ENCODE results near the gene CYB5R3. TPM values are rescaled to one million over a fixed set of nuclear protein-coding genes. Genes with fewer than 3 reads are reported as not detected.

The CYB5R3 gene
- polyA plus RNA-seq, 2 of the 4 experiments (the other 2 are of a cell fraction): 30.8 to 51.8 TPM

DNA sequence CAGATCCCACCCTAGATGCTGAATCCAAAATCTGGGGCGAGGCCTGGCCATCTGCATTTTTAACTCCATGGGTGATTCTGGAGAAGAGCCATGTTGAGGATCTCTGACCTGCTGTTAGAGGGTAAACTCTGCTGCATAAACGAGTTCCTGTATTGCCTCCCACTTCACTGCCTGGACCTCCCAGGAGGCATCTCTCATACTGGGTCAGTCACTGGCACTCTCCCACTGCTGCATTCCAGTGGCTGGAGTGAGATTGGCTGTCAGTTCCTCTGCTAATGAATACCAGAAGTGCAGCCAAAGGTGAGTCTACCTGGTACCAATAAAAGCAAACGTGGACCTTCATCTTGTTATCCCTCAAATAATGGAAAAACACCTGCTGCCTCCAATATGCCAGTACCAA, 44.8 kb downstream of the CYB5R3 start:
- POLR2A ChIA-PET: no interaction called here
- 78% methylated on average over 3 of the region's 3 CpGs for WGBS (ENCODE audit: missing lambda C conversion rate)

DNA sequence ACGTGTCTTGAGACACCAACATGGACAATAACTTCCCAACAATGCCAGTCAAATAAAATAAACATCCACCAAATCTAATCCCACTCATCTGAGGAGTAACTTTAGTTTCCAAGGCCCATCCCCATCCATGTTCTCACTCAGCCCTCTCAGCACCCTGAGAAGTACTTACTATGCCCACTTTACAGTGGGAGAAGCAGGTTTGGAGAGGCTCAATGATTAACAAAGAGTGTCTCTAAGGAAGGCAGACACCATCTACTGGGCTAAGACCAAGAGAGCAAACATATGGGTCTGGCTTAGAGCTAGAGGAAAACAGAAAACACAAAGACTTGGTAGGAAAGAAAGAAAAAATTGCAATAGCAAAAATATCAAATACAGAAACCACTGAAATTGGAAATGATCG, 45.8 kb downstream of the CYB5R3 start:
- ChIA-PET CTCF (interaction anchor here (0.6 kb wide), 1 partner anchor 9 kb away, joined by 3 read pairs; no protein-coding TSS in a partner anchor), POLR2A (no interaction called here)
- WGBS (ENCODE audit: missing lambda C conversion rate): 98% methylated on average over 2 of the region's 2 CpGs
- no peaks in the 10 kb centered on the region for H3K9me3 ChIP-seq
- ATAC-seq: no peak
- H3K4me2 ChIP-seq: no peak overlapping the region
- no peak overlapping the region for H3K4me3 ChIP-seq
- TF ChIP-seq, protein P1, sequence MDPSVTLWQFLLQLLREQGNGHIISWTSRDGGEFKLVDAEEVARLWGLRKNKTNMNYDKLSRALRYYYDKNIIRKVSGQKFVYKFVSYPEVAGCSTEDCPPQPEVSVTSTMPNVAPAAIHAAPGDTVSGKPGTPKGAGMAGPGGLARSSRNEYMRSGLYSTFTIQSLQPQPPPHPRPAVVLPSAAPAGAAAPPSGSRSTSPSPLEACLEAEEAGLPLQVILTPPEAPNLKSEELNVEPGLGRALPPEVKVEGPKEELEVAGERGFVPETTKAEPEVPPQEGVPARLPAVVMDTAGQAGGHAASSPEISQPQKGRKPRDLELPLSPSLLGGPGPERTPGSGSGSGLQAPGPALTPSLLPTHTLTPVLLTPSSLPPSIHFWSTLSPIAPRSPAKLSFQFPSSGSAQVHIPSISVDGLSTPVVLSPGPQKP (IDR thresholded peaks at IDR 0.05; ENCODE audit: low read depth, low read length): no peak
- no peak for TF ChIP-seq GATA3 (IDR thresholded peaks at IDR 0.05; ENCODE audit: borderline replicate concordance)
- TF ChIP-seq CEBPB (IDR thresholded peaks at IDR 0.05): no peak
- no peak for TF ChIP-seq RCOR1 (IDR thresholded peaks at IDR 0.05; ENCODE audit: low read depth, low read length)
- H3K4me1 ChIP-seq: peaks cover 1% of the 10 kb centered on the region; the same call in 1 of the 3 replicates
- H3K27ac ChIP-seq: no peak overlapping the region
- no peak for FAIRE-seq
- no peak for DNase-seq (ENCODE audit: low read depth in 1 of 2, low spot score in 1 of 2)

More for the DNA sequence above, 44.8 kb downstream of the CYB5R3 start:
- no peak for DNase-seq (ENCODE audit: low read depth in 1 of 2, low spot score in 1 of 2)
- ATAC-seq: no peak
- H3K27ac ChIP-seq: no peak overlapping the region
- H3K4me1 ChIP-seq: peaks cover 11% of the 10 kb centered on the region
- H3K9me3 ChIP-seq: no peaks in the 10 kb centered on the region
- FAIRE-seq: no peak
- TF ChIP-seq, protein P2, sequence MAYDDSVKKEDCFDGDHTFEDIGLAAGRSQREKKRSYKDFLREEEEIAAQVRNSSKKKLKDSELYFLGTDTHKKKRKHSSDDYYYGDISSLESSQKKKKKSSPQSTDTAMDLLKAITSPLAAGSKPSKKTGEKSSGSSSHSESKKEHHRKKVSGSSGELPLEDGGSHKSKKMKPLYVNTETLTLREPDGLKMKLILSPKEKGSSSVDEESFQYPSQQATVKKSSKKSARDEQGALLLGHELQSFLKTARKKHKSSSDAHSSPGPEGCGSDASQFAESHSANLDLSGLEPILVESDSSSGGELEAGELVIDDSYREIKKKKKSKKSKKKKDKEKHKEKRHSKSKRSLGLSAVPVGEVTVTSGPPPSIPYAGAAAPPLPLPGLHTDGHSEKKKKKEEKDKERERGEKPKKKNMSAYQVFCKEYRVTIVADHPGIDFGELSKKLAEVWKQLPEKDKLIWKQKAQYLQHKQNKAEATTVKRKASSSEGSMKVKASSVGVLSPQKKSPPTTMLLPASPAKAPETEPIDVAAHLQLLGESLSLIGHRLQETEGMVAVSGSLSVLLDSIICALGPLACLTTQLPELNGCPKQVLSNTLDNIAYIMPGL (CRISPR knock-in tag; IDR thresholded peaks at IDR 0.05; ENCODE audit: borderline replicate concordance): no peak
- TF ChIP-seq TFCP2L1 (CRISPR knock-in tag; IDR thresholded peaks at IDR 0.05): no peak
- TF ChIP-seq FOSB (CRISPR knock-in tag; IDR thresholded peaks at IDR 0.05): no peak
- no peak overlapping the region for H3K4me3 ChIP-seq
- H3K4me2 ChIP-seq: no peak overlapping the region
- CTCF ChIA-PET: no interaction called here

DNA sequence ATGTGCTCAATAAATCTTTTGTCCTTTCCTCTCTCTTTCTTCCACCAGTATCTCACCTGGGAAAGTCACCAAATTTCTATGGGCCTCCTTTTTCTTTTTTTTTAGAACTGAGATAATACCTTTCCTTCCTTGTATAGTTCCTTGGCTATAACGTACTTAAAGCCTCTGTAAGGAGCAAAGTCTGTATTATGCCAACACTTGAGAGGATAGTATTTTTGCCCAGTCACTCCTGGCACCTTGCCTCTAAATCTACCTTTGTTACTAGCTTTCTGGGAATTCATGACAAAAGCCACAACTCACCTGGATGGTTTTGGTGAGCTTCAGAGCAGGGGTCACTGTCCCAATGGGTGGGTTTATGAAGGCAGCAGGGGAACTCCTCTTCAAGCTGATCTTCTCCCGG, 46.7 kb downstream of the CYB5R3 start:
- Histone ChIP-seq H3K27ac (no peak overlapping the region), H3K4me1 (no peaks in the 10 kb centered on the region), H3K4me3 (no peak overlapping the region), H3K4me2 (no peak overlapping the region), H3K9me3 (no peaks in the 10 kb centered on the region)
- ChIA-PET CTCF (no interaction called here), POLR2A (interaction anchor here (1.2 kb wide), 1 partner anchor 12 kb away, joined by 5 read pairs; the partner anchor contains the start of gene POLDIP3)
- no peak for TF ChIP-seq PHF8 (IDR thresholded peaks at IDR 0.05; ENCODE audit: borderline replicate concordance, low read depth)
- TF ChIP-seq CEBPB (IDR thresholded peaks at IDR 0.05): no peak
- TF ChIP-seq RFX5 (IDR thresholded peaks at IDR 0.05): no peak
- no peak for TF ChIP-seq JUNB (IDR thresholded peaks at IDR 0.05)
- TF ChIP-seq, protein P3, sequence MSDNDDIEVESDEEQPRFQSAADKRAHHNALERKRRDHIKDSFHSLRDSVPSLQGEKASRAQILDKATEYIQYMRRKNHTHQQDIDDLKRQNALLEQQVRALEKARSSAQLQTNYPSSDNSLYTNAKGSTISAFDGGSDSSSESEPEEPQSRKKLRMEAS (IDR thresholded peaks at IDR 0.05): no peak
- TF ChIP-seq, protein P4, sequence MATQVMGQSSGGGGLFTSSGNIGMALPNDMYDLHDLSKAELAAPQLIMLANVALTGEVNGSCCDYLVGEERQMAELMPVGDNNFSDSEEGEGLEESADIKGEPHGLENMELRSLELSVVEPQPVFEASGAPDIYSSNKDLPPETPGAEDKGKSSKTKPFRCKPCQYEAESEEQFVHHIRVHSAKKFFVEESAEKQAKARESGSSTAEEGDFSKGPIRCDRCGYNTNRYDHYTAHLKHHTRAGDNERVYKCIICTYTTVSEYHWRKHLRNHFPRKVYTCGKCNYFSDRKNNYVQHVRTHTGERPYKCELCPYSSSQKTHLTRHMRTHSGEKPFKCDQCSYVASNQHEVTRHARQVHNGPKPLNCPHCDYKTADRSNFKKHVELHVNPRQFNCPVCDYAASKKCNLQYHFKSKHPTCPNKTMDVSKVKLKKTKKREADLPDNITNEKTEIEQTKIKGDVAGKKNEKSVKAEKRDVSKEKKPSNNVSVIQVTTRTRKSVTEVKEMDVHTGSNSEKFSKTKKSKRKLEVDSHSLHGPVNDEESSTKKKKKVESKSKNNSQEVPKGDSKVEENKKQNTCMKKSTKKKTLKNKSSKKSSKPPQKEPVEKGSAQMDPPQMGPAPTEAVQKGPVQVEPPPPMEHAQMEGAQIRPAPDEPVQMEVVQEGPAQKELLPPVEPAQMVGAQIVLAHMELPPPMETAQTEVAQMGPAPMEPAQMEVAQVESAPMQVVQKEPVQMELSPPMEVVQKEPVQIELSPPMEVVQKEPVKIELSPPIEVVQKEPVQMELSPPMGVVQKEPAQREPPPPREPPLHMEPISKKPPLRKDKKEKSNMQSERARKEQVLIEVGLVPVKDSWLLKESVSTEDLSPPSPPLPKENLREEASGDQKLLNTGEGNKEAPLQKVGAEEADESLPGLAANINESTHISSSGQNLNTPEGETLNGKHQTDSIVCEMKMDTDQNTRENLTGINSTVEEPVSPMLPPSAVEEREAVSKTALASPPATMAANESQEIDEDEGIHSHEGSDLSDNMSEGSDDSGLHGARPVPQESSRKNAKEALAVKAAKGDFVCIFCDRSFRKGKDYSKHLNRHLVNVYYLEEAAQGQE (IDR thresholded peaks at IDR 0.05): no peak
- TF ChIP-seq HEYL (CRISPR knock-in tag; IDR thresholded peaks at IDR 0.05): no peak
- no peak for TF ChIP-seq RAD21 (conservative IDR thresholded peaks at IDR 0.05 in 1 of 2, IDR thresholded peaks at IDR 0.05 in 1 of 2)
- no peak for TF ChIP-seq EHF (CRISPR knock-in tag; IDR thresholded peaks at IDR 0.05)
- TF ChIP-seq TP53 (CRISPR knock-in tag; IDR thresholded peaks at IDR 0.05): no peak
- TF ChIP-seq, protein P5, sequence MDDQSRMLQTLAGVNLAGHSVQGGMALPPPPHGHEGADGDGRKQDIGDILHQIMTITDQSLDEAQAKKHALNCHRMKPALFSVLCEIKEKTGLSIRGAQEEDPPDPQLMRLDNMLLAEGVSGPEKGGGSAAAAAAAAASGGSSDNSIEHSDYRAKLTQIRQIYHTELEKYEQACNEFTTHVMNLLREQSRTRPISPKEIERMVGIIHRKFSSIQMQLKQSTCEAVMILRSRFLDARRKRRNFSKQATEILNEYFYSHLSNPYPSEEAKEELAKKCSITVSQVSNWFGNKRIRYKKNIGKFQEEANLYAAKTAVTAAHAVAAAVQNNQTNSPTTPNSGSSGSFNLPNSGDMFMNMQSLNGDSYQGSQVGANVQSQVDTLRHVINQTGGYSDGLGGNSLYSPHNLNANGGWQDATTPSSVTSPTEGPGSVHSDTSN (IDR thresholded peaks at IDR 0.05): no peak
- TF ChIP-seq, protein P6, sequence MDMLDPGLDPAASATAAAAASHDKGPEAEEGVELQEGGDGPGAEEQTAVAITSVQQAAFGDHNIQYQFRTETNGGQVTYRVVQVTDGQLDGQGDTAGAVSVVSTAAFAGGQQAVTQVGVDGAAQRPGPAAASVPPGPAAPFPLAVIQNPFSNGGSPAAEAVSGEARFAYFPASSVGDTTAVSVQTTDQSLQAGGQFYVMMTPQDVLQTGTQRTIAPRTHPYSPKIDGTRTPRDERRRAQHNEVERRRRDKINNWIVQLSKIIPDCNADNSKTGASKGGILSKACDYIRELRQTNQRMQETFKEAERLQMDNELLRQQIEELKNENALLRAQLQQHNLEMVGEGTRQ (IDR thresholded peaks at IDR 0.05): no peak
- TF ChIP-seq, protein P7, sequence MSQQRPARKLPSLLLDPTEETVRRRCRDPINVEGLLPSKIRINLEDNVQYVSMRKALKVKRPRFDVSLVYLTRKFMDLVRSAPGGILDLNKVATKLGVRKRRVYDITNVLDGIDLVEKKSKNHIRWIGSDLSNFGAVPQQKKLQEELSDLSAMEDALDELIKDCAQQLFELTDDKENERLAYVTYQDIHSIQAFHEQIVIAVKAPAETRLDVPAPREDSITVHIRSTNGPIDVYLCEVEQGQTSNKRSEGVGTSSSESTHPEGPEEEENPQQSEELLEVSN (IDR thresholded peaks at IDR 0.05; ENCODE audit: borderline replicate concordance, low read depth): no peak
- DNase-seq (ENCODE audit: low read depth in 1 of 2, low spot score in 1 of 2) (no peak), FAIRE-seq (no peak), ATAC-seq (no peak)
- 83% methylated on average over 2 of the region's 2 CpGs for WGBS (ENCODE audit: missing lambda C conversion rate)
